Activated CD4-positive, alpha-beta T cell treated with anti-CD3 and anti-CD28 coated beads, Interleukin-2, amount 50 U/mL, for 24 hours (primary cell): ENCODE results near the gene NFX1.
"Not testable (repeated sequence)": the region's sequence is repeated elsewhere in the genome, so short reads cannot be mapped to it uniquely, and the experiment has no call there.

Source experiments
- DNase-seq, 2 donors: peaks; one replicate each; pipeline ENCODE4 v3.0.0-alpha.2; 2020; ENCODE audit warnings: low read depth in 1 of 2, low spot score in 1 of 2

The NFX1 gene

DNA sequence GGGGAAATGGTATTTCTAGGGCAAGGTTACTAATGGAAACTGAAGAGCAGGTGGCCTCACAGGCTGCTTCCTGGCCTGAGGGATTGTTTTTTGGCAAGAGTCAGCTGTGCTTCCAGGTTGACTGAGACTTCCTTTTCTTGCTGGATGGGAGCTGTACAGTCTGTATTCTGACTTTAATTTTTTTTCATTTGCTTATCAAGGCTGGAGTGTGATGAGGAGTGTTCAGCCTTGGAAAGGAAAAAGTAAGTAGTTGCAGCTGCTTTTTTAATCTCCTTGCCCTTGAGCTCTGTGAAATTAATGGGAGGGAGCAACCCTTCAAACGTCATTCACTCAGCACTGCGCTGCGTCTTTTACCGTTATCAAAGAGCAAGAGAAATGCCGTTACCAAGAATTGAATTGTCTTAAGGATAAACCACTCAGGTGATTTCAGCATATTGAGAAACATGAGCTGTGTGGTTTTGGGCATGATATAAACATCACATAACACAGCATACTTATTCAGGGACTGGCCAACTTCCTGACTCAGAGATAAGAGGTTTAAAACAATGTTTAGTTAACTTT lies 64.4 kb downstream of the NFX1 start:
- no peak for DNase-seq

DNA sequence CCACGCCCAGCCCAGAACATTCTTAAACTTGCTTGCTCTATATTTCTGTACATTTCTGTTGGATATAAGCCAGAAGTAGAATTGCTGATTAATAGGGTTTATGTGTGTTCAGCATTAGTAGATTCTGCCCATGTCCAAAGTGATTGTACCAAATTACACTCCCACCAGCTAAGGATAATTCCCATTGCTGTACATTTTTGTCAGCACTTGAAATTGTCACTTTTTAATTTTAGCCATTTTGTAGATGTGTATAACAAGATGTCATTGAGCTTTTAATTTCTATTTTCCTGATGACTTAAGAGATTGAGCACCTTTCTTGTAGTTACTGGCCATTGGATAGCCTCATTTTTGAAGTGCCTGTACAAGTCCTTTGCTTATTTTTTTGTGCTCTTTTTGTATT lies 65.6 kb downstream of the NFX1 start:
- no peak for DNase-seq

DNA sequence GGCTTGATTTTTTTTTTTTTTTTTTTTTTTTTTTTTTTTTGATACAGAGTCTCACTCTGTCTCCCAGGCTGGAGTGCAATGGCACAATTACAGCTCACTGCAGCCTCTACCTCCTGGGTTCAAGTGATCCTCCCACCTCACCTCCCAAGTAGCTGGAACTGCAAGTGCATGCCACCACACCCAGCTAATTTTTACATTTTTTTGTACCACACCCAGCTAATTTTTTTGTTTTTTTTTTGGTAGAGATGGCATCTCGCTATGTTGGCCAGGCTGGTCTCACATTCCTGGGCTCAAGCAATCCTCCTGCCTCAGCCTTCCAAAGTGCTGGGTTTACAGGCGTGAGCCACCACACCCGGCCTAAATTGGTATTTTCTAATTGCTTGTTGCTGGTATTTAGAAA lies 68.3 kb downstream of the NFX1 start:
- not testable (repeated sequence) for DNase-seq

DNA sequence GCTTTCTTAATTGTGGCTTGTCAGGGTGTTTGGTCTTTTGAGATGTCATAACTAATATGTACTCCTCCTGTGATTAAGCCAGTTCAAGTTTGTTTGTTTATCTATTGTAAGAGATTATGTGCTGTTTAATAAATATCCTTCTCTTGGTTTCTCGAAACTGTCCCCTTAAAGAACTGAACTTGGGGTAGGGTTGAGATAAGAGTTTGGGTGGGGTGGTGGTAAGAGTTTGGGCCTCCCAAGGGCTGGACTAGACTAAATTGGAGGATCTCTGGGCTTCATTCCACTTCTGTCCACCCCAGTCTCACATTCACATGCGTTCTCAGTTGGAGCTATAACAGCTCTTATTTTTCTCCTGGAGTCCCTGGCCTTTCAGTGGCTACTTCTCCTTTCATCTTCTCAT lies 73.8 kb downstream of the NFX1 start:
- no peak for DNase-seq

DNA sequence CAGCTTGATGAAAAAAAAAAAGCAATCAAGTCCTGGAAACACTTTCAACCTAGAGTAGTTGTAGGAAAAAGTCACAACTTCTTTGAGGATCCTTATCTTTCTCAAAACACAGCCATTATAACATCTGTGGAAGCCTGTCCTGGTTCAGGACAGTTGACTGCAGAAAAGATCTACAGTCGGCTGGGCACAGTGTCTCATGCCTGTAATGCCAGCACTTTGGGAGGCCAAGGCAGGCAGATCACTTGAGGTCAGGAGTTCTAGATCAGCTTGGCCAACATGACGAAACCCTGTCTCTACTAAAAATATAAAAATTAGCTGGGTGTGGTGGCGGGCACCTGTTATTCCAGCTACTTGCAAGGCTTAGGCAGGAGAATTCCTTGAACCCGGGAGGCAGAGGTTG lies 74.5 kb downstream of the NFX1 start:
- DNase-seq: not testable (repeated sequence)

DNA sequence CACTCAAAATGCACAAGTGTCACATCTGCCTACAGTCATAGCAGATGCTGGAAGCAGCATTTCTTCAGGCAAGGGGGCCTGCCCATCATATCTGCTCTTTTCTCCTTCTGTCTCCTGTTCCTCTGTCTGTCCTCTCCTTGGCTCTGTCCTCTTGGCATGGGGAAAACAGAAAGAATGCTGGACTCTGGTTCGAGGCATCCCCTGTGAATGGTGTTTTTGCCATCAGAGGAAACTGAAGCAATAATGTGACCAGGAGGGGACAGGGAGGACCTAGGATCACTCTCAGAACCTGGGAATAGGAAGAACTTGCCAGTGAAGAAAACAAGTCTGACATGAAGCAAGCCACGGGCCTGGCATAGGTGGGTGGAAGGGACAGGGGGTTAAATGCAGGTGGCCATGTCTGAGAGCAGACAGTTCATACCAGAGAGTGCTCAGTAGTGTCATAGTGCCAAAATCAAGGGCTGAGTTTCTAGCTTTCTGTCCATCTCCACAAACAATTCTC lies 76.7 kb downstream of the NFX1 start:
- no peak for DNase-seq

DNA sequence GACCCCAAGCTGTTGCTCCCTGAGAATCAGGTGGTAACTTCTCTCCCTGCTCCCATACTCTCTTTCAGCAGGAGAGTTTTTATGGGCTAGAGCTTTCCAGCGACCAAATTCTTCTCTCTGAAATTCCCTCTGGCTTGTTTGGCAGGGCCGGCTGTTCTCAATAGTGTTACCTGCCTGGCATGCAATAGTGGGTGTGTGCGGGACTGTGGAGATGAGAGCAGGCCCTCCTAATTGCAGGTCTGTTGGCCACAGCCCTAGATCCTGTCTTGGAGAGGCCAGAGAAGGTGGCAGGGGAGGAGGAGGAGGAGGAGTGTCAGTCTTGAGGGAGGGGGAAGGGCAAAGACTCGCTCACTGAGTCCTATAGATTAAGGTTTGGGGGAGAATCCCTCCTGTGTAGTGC lies 82.6 kb downstream of the NFX1 start:
- DNase-seq: no peak

DNA sequence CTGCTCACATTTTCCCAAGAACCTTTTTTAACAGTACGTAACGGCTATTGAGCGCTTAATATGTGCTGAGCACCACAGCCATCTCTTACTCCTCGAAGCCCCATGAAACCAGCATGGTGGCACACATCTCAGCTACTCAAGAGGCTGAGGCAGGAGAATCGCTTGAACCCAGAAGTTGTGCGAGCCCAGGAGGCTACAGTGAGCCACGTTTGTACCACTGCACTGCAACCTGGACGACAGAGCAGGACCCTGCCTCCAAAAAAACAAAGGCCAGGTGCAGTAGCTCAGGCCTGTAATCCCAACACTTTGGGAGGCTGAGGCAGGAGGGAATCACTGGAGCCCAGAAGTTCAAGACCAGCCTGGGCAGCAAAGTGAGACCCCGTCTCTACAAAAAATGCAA lies 83.9 kb downstream of the NFX1 start:
- DNase-seq: no peak

DNA sequence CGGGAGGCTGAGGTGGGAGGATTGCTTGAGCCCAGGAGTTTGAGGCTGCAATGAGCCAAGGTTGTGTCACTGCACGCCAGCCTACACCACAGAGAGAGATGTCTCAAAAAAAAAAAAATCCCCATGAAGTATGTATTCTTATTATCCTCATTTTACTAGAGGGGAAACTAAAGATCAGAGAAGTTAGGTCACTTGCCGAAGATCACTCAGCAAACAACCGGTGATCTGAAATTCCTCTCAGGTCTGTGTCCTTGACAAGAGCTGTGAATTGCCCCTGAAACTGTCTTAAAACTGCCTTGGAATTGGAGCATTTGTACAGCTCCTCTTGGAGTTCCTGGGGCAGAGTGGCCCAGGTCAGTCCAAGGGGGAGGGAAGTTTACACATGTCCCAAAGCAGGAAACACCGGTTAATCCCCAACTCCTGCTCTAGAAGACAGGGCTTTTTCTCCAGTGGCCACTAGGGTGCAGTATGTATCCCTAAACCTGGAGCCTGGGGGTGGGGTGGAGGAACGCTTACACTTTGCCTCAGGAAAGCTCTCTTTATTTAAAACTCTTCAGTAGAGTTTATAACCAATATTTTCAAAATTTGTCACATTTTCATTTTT lies 84.4 kb downstream of the NFX1 start:
- DNase-seq: peak; percentile 33 to 60

DNA sequence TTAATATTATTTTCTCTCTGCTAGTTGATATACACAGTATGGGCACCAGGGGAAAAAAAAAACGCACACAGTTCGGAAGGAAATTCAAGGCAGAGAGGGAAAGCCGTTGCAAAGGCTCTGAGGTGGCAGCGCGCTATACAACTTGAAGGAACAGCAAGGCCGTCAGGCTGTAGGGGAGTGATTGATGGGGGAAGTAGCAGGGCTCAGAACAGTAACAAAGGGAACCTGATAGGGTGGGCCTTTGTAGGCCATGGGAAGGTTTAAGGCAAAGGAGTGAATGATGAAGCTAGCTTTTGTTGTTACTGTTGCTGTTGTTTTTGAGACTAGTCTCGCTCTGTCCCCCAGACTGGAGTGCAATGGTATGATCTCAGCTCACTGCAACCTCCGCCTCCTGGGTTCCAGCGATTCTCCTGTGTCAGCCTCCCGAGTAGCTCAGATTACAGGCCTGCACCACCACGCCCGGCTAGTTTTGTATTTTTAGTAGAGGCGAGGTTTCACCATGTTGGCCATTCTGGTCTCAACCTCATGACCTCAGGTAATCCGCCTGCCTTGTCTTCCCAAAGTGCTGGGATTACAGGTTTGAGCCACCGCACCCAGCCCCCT lies 85.0 kb downstream of the NFX1 start:
- DNase-seq: no peak

DNA sequence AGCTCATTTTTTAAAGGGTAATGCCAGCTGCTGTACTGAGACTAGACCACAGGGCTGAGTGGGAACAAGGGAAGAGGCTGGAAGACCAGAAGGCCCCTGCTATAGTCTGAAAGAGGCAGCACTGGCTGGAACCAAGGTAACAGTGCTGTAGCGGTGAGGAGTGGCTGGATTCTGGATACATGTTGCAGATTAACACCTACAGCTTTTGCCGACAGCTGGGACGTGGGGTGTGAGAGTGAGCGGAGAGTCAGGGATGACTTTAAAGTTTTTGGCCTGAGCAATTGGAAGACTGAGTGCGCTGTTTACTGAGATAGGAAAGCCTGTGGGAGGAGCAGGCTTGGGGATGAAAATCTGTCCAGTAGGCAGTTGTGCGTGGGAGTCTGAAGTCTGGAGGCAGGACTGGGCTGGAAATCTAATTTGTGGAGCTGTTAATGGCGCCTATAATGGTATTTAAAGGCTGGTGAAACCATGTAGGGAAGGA lies 85.6 kb downstream of the NFX1 start:
- DNase-seq: no peak

DNA sequence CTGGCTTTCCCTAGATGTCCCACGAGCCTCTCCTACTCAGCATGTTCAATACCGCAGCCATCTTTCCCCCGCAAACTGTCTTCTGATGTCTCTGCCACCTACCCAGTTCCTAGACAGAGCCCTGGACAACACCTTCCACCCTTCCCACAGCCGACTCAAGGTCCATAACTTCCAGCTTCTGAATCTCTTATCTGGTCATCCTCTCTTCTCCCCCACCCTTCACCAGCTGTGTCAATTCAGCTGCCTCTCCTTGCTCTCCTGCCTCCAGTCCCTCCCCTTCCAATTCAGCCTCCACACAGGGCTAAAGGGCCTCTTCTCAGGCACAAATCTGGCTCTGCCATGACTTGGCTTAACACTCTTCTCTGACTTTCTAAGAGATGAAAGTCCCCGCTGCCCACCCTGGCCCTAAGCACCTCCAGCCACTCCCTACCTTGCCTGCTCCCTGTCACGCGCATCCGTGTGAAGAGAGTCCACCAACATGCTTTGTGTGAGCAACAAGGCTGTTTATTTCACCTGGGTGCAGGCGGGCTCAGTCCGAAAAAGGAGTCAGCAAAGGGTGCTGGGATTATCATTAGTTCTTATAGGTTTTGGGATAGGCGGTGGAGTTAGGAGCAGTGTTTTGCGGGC lies 86.9 kb downstream of the NFX1 start:
- no peak for DNase-seq

DNA sequence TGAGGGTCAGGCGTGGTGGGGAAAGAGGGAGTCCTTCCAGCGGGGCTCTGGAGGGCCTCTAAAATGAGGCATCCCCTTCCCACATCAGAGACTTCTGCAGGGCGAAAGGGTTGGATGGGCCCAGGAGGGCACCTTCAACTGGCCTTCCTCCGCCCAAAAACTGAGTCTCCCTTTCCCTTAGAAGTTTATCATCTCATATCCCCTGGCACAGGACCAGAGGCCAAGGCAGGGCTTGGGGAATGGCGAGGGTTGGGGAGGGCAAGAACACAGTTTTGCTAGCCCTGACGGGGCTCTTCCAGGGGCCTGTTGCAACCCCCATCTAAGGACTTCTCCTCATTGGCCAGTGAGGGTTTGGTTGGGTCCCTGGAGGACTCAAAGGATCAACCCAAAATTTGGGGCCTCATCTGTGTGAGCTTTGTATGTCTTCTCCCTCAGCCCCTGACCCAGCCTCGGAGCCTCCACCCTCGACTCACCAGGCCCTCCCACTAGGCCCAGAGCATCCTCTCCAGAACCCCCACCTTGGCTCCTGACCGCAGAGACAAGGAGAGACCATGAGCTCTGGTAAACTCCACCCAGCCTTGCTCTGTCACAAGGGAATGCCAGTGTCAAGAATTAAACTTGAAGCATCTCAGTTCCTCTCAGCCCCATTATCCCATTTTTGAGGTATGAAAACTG lies 87.9 kb downstream of the NFX1 start:
- DNase-seq: no peak

DNA sequence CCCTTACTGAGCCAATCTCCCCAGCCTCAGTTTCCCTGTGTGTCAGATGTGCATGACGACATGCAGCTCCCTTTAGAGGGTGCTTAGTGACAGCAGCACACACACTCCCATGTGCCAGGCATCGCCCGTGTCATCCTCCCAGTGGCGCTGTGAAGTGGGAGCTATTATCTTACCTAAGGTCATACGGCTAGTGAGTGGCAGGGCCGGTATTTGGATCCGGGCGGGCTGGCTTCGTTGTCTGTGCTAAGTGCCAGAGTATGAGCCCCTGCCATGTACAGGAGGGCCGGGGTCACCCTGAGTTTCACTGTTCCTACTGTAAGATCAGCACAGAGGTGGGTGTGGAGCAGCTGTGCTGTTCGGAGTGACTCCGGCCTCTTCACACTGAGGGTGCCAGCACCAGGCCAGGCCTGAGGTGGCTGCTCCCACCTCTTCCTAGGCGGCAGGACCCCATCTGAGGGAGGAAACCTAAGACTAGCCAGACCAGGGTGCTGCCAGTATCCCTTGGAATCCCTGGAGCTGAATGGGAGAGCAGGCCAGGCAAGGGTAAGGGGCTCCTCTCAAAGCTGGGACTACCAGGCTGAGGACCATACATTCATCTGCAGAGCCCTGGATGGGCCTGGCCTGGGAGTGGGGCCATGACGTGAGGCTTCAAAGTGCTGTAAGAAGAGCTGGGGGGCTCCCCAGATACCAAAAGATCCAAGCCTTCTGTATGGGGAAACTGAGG lies 89.5 kb downstream of the NFX1 start:
- no peak for DNase-seq

DNA sequence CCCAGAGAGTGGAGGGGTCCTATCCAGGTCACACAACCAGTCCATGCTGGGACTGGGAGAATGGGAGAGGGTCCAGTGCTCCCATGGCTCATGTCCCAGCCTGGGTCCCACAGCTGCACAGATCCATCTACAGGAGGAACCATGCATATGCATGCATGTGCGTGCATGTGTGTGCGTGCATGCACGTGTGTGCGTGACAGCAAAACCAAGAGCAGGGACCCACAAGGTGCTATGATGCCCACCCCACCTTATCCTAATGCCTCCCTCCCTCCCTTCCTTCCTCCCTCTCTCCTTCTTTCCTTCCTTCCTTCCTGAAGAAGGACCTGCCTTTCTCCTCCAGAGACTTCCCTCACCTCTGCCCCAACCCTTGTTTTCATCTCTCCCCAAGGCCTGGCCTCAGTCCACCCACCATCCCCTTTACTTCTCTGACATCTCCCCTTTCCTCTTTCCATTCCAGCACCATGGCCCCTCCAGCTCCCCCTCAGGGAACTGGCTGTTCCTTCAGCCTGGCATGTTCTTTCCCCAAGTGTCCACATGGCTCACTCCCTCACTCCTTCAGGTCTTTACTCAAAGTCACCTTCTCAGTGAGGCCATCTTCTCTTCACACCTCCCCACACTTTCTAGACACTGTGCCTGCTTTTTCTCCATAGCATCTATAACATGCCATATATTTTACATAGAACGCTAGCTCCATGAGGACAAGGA lies 90.2 kb downstream of the NFX1 start:
- DNase-seq: no peak

DNA sequence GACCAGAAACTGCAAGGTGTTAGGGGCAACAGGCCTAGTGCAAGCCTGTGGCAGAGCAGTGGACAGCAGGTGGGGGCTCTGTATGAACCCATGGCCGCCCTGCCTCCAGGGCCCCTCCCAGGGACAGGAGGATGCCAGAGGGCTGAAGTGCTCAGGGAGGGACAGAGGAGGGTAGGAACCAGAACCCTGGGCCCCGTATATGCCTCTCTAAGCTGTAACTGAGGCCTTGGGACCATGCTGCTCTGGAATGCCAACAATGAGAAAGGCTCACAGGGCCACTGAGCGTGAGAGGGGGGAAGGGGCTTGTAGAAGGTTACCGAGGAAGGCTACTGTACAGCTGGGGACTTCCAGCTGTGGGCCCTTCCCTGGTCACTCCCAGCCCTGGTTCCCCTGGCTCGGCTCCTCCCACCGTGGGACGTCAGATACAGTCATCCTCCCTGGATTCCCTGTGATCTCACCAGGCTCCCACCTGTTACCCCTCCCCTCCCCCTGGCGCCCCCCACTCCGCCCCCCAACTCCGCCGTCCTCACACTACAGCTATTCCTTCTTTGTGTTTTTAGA lies 91.0 kb downstream of the NFX1 start:
- DNase-seq: no peak

DNA sequence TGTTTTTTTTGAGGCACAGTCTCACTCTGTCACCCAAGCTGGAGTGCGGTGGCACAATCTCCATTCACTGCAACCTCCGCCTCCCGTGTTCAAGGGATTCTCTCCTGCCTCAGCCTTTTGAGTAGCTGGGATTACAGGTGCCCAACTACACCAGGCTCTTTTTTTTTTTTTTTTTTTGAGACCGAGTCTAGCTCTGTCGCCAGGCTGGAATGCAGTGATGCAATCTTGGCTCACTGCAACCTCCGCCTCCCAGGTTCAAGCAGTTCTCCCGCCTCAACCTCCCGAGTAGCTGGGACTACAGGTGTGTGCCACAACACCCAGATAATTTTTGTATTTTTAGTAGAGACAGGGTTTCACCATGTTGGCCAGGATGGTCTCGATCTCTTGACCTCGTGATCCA lies 92.1 kb downstream of the NFX1 start:
- not testable (repeated sequence) for DNase-seq

DNA sequence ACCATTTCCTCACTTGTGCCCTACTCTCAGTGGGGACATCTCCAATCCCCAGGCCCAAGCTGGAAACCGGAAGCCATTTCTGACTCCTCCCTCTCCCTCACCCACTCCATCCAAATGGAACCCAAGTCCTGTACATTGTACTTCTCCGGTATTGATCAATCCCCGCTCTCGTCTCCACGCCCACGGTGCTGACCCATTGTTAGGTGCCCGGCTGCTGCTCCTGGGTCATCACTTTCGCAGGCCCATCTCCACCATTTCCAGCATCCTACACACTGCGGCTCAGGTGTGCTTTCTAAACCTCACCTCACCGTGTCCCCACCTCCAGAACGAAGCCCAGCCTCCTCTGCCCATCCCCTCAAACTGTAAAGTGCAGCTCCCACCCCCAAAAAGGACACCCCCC lies 93.1 kb downstream of the NFX1 start:
- not testable (repeated sequence) for DNase-seq

DNA sequence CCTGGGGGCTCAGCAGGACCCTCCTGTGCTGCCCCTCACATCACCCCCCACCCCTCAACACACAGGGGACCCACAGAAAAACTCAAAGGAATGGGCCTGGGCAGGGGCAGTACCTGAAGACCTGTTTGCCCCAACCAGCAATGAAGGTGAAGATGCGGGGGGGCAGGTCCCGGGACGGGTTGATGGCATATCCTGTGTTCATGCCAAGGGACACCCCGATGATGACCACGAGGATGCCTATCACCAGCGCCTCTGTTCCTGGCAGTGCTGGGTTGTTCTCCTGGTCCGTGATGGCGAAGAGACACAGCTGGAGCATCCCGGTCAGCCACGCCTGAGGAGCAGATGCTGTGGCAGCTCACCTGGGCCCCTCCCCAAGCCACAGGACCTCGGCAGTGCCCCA lies 95.2 kb downstream of the NFX1 start:
- not testable (repeated sequence) for DNase-seq
